SK-N-SH (cell line): Measurements from ENCODE around the gene INTS3.

Source experiments
- EP300 ChIP-seq, 2 experiments: IDR thresholded peaks; 2 replicates each; pipeline versions ENCODE4 v1.4.0 to v1.6.1; 2012; ENCODE audit warnings: borderline replicate concordance in 1 of 2, low read depth in 1 of 2, low read length in 1 of 2
- FOXJ3 ChIP-seq: sonication (generic); formaldehyde crosslinking; IDR thresholded peaks from 2 replicates; pipeline ENCODE4 v1.5.1; 2020; ENCODE audit warnings: mild to moderate bottlenecking, missing genetic modification reagents
- FOXM1 ChIP-seq: IDR thresholded peaks from 2 replicates; pipeline ENCODE4 v1.4.0; 2012; ENCODE audit warnings: low read depth, mild to moderate bottlenecking
- GABPA ChIP-seq: IDR thresholded peaks from 2 replicates; pipeline ENCODE4 v1.4.0; 2012; ENCODE audit warnings: low read depth, mild to moderate bottlenecking
- MXI1 ChIP-seq: IDR thresholded peaks from 2 replicates; pipeline ENCODE4 v1.6.1; 2012; ENCODE audit warnings: mild to moderate bottlenecking, low read depth, low read length, improper control_type of control experiment
- POLR2AphosphoS5 ChIP-seq: IDR thresholded peaks from 2 replicates; pipeline ENCODE4 v1.6.1; 2012; ENCODE audit warnings: low read depth, low read length
- RAD21 ChIP-seq: IDR thresholded peaks from 2 replicates; pipeline ENCODE4 v1.6.1; 2012; ENCODE audit warnings: mild to moderate bottlenecking, low read length
- RCOR1 ChIP-seq: fragments of 150-350 bp; IDR thresholded peaks from 2 replicates; pipeline ENCODE4 v1.6.1; 2017; ENCODE audit warnings: antibody characterized with exemption, low read length
- RFX5 ChIP-seq: IDR thresholded peaks from 2 replicates; pipeline ENCODE4 v1.6.1; 2012; ENCODE audit warnings: mild to moderate bottlenecking, improper control_type of control experiment, low read length
- RXRA ChIP-seq: IDR thresholded peaks from 2 replicates; pipeline ENCODE4 v1.4.0; 2012; ENCODE audit warnings: low read depth, mild to moderate bottlenecking, borderline replicate concordance
- TF ChIP-seq, protein P1 (sequence below): fragments of 200-600 bp; sonication (generic); IDR thresholded peaks from 2 replicates; pipeline ENCODE4 v1.6.1; 2017; ENCODE audit warnings: antibody characterized with exemption, mild to moderate bottlenecking, moderate library complexity
- TF ChIP-seq, protein P2 (sequence below): fragments of 150-350 bp; IDR thresholded peaks from 2 replicates; pipeline ENCODE4 v1.6.1; 2017; ENCODE audit warnings: antibody characterized with exemption, low read length, low read depth, borderline replicate concordance

DNA sequence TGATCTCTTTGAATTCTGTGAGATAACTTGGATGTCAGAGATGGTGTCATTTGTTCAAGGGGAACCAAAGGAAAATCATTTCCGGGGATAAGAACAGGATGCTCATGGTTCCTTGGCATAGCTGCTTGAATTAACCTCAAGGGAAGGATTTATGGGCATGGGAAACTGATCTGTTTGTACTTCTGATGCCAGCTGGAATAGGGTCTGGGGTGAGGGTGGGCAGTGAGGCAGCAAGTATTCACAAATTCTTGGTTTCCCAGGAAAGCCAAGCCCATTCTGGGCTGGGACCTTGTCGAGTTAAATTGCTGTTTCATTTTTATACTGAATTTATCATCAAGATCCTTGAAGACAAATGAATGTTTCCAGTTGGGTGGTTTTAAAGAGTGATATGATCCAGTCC is 14.1 kb downstream of the INTS3 start:
- no peak for TF ChIP-seq GABPA
- TF ChIP-seq, protein P1, sequence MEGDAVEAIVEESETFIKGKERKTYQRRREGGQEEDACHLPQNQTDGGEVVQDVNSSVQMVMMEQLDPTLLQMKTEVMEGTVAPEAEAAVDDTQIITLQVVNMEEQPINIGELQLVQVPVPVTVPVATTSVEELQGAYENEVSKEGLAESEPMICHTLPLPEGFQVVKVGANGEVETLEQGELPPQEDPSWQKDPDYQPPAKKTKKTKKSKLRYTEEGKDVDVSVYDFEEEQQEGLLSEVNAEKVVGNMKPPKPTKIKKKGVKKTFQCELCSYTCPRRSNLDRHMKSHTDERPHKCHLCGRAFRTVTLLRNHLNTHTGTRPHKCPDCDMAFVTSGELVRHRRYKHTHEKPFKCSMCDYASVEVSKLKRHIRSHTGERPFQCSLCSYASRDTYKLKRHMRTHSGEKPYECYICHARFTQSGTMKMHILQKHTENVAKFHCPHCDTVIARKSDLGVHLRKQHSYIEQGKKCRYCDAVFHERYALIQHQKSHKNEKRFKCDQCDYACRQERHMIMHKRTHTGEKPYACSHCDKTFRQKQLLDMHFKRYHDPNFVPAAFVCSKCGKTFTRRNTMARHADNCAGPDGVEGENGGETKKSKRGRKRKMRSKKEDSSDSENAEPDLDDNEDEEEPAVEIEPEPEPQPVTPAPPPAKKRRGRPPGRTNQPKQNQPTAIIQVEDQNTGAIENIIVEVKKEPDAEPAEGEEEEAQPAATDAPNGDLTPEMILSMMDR, result no peak
- TF ChIP-seq EP300 (IDR thresholded peaks at IDR 0.05; ENCODE audit: borderline replicate concordance in 1 of 2, low read depth in 1 of 2, low read length in 1 of 2), result no peak
- no peak for TF ChIP-seq FOXJ3 (CRISPR knock-in tag)
- TF ChIP-seq, protein P2, sequence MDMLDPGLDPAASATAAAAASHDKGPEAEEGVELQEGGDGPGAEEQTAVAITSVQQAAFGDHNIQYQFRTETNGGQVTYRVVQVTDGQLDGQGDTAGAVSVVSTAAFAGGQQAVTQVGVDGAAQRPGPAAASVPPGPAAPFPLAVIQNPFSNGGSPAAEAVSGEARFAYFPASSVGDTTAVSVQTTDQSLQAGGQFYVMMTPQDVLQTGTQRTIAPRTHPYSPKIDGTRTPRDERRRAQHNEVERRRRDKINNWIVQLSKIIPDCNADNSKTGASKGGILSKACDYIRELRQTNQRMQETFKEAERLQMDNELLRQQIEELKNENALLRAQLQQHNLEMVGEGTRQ, result no peak
- TF ChIP-seq MXI1, result no peak
- no peak for TF ChIP-seq RCOR1
- TF ChIP-seq POLR2AphosphoS5, result no peak
- TF ChIP-seq RAD21, result no peak
- TF ChIP-seq FOXM1, result no peak
- no peak for TF ChIP-seq RFX5
- TF ChIP-seq RXRA, result no peak
